ENCODE results near the gene LRRC8A. TPM values are rescaled to one million over a fixed set of nuclear protein-coding genes. Genes with fewer than 3 reads are reported as not detected.

The LRRC8A gene
- total and polyA plus RNA-seq, 2 of the 8 experiments (the other 6 are each of a cell fraction or from before 2014, with no cell fraction given) = 103 to 111 TPM

DNA sequence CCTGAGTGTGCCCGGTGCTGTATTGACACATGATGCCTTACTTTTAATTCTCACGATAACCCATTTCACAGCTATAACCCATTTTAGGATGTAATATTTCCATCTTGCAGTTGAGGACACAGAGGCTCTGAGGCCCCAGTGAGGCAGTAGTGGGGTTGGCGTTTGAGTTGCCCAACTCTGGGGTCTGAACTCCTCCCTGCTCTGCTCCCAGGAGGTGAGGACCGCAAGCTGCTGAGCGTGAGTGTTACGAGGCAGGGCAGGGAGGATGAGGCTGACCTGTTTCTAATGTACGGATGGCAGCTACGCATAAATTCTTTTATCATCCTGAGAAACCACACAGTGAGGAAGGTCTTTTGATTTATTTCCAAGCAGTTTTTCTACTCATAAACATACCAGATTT is 11.4 kb downstream of the LRRC8A start (continued):
- TF ChIP-seq CHD7 (IDR thresholded peaks at IDR 0.05; ENCODE audit: insufficient replicate concordance, low read length) = no peak
- no peak for TF ChIP-seq TAF1 (IDR thresholded peaks at IDR 0.05; ENCODE audit: low read depth, low read length)
- TF ChIP-seq ATF3 (IDR thresholded peaks at IDR 0.05; ENCODE audit: insufficient read depth, low read depth, low read length) = no peak
